Loucy (cell line): Measurements from ENCODE around the gene DNAH6.

Experiments
- H2AFZ ChIP-seq: fragments of 200-600 bp; sonication (generic); 2 replicates; pipeline ENCODE4 v1.6.0; 2016; ENCODE audit warnings: antibody characterized with exemption, mild to moderate bottlenecking, low read length, moderate library complexity
- H3F3A ChIP-seq: fragments of 200-600 bp; 2 replicates; pipeline ENCODE4 v1.6.0; 2016; ENCODE audit warnings: antibody characterized with exemption, low read depth, mild to moderate bottlenecking
- H3K27me3 ChIP-seq: fragments of 200-600 bp; sonication (generic); 2 replicates; pipeline ENCODE4 v1.6.1; 2014; ENCODE audit warnings: low read length, mild to moderate bottlenecking; ENCODE audit not compliant: insufficient read depth, poor library complexity, severe bottlenecking
- H3K36me3 ChIP-seq: fragments of 200-600 bp; sonication (generic); 2 replicates; pipeline ENCODE4 v1.6.1; 2016; ENCODE audit warnings: low read length; ENCODE audit not compliant: insufficient read depth
- H3K4me1 ChIP-seq: fragments of 200-600 bp; sonication (generic); 2 replicates; pipeline ENCODE4 v1.5.1; 2014; ENCODE audit warnings: low read length, mild to moderate bottlenecking; ENCODE audit not compliant: insufficient read depth, poor library complexity, severe bottlenecking
- H3K4me2 ChIP-seq: fragments of 200-600 bp; sonication (generic); 2 replicates; pipeline ENCODE4 v1.6.0; 2014; ENCODE audit warnings: antibody characterized with exemption, low read length, low read depth, mild to moderate bottlenecking; ENCODE audit not compliant: poor library complexity, severe bottlenecking
- H3K4me3 ChIP-seq: fragments of 200-600 bp; sonication (generic); 2 replicates; pipeline ENCODE4 v1.5.1; 2014; ENCODE audit warnings: low read length, mild to moderate bottlenecking, mixed read lengths; ENCODE audit not compliant: poor library complexity, severe bottlenecking
- H3K79me2 ChIP-seq: fragments of 200-600 bp; sonication (generic); 2 replicates; pipeline ENCODE4 v1.6.1; 2014; ENCODE audit warnings: low read length; ENCODE audit not compliant: insufficient read depth
- H3K9ac ChIP-seq: fragments of 200-600 bp; sonication (generic); 2 replicates; pipeline ENCODE4 v1.6.0; 2014; ENCODE audit warnings: mild to moderate bottlenecking, low read depth, low read length, moderate library complexity; ENCODE audit not compliant: poor library complexity, severe bottlenecking
- H3K9me2 ChIP-seq: fragments of 200-600 bp; sonication (generic); replicated peaks from 2 replicates; pipeline ENCODE4 v1.6.1; 2016; ENCODE audit warnings: low read depth, low read length, mixed read lengths
- H3K9me3 ChIP-seq: fragments of 200-600 bp; sonication (generic); 2 replicates; pipeline ENCODE4 v1.6.1; 2014; ENCODE audit warnings: mild to moderate bottlenecking, antibody characterized with exemption, low read length, low read depth; ENCODE audit not compliant: insufficient read depth
- H4K20me1 ChIP-seq: fragments of 200-600 bp; sonication (generic); 2 replicates; pipeline ENCODE4 v1.6.0; 2014; ENCODE audit warnings: antibody characterized with exemption, low read length, mild to moderate bottlenecking; ENCODE audit not compliant: insufficient read depth, poor library complexity, severe bottlenecking
- EZH2phosphoT487 ChIP-seq: fragments of 200-600 bp; IDR thresholded peaks from 2 replicates; pipeline ENCODE4 v1.6.1; 2018; ENCODE audit warnings: antibody characterized with exemption, mild to moderate bottlenecking, moderate library complexity, borderline replicate concordance
- TF ChIP-seq, protein P1 (sequence below): fragments of 200-600 bp; sonication (generic); conservative IDR thresholded peaks from 2 replicates; pipeline ENCODE4 v1.5.1; 2014; ENCODE audit warnings: mild to moderate bottlenecking, antibody characterized with exemption, low read length

Gene DNAH6

GRCh38 chr2:84641021-84641420, 124.7 kb downstream of the DNAH6 start:
- Histone ChIP-seq H3K36me3 (no peaks in the 10 kb centered on the region), H3K27me3 (no peaks in the 10 kb centered on the region), H3K9me3 (no peaks in the 10 kb centered on the region), H3K9ac (no peak overlapping the region), H3K79me2 (no peaks in the 10 kb centered on the region), H4K20me1 (no peaks in the 10 kb centered on the region), H3K4me2 (no peak overlapping the region), H3K4me3 (no peak overlapping the region), H3F3A (no peaks in the 10 kb centered on the region), H2AFZ (no peak overlapping the region), H3K9me2 (no peaks in the 10 kb centered on the region), H3K4me1 (no peaks in the 10 kb centered on the region)
- no peak for TF ChIP-seq EZH2phosphoT487
- TF ChIP-seq, protein P1, sequence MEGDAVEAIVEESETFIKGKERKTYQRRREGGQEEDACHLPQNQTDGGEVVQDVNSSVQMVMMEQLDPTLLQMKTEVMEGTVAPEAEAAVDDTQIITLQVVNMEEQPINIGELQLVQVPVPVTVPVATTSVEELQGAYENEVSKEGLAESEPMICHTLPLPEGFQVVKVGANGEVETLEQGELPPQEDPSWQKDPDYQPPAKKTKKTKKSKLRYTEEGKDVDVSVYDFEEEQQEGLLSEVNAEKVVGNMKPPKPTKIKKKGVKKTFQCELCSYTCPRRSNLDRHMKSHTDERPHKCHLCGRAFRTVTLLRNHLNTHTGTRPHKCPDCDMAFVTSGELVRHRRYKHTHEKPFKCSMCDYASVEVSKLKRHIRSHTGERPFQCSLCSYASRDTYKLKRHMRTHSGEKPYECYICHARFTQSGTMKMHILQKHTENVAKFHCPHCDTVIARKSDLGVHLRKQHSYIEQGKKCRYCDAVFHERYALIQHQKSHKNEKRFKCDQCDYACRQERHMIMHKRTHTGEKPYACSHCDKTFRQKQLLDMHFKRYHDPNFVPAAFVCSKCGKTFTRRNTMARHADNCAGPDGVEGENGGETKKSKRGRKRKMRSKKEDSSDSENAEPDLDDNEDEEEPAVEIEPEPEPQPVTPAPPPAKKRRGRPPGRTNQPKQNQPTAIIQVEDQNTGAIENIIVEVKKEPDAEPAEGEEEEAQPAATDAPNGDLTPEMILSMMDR: no peak

DNA sequence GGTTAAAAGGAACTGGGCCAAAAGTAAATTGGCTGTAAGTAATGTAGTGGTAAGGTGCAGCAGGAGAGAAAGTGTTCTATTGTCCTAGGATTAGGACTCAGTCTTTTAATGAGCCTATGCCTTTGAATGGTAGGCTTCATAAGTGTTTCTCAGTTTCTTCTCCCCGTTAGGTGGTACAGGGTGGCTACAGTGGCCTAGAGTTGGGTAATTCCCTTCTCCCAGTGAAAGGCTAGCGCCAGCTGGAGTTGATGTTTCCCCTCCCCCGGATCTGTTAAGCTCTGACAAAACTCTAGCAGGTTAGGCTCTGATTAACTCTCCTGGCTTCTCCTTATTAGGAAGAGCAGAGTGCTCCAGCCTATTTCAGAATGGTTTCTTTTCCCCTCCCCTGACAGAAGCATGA, 127.7 kb downstream of the DNAH6 start:
- no peak for TF ChIP-seq EZH2phosphoT487
- TF ChIP-seq, protein P1: no peak
- H3K36me3 ChIP-seq: no peaks in the 10 kb centered on the region
- H2AFZ ChIP-seq: no peak overlapping the region
- no peaks in the 10 kb centered on the region for H3F3A ChIP-seq
- H3K4me3 ChIP-seq: no peak overlapping the region
- no peaks in the 10 kb centered on the region for H4K20me1 ChIP-seq
- no peak overlapping the region for H3K4me2 ChIP-seq
- H3K9ac ChIP-seq: no peak overlapping the region
- no peaks in the 10 kb centered on the region for H3K9me2 ChIP-seq
- H3K79me2 ChIP-seq: no peaks in the 10 kb centered on the region
- no peaks in the 10 kb centered on the region for H3K4me1 ChIP-seq
- H3K9me3 ChIP-seq: no peaks in the 10 kb centered on the region
- no peaks in the 10 kb centered on the region for H3K27me3 ChIP-seq

DNA sequence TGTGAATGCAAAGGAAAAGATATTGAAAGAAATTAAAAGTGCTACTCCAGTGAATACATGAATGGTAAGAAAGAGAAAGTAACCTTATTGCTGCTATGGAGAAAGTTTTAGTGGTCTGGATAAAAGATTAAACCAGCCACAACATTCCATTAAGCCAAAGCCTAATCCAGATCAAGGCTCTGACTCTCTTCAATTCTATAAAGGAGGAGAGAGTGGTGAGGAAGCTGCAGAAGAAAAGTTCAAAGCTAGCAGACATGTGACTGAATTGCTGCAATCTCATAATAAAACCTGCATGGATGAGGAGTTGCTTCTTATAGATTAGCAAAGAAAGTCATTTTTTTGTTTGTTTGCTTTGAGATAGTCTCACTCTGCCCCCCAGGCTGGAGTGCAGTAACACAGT, 130.2 kb downstream of the DNAH6 start:
- Histone ChIP-seq H3F3A (no peaks in the 10 kb centered on the region), H3K4me3 (no peak overlapping the region), H2AFZ (no peak overlapping the region), H3K9me3 (no peaks in the 10 kb centered on the region), H3K4me2 (no peak overlapping the region), H3K4me1 (no peaks in the 10 kb centered on the region), H3K79me2 (no peaks in the 10 kb centered on the region), H3K9ac (no peak overlapping the region), H3K27me3 (no peaks in the 10 kb centered on the region), H4K20me1 (no peaks in the 10 kb centered on the region), H3K9me2 (no peaks in the 10 kb centered on the region), H3K36me3 (no peaks in the 10 kb centered on the region)
- TF ChIP-seq, protein P1: no peak
- TF ChIP-seq EZH2phosphoT487: no peak
